ENCODE data around the gene MCRIP2. TPM values are rescaled to one million over a fixed set of nuclear protein-coding genes. Genes with fewer than 3 reads are reported as not detected.

Gene MCRIP2
- total and polyA plus RNA-seq, 3 donors from 2014 or later = 78.2 to 134 (median 83.1) TPM

- no peaks in the 10 kb centered on the region for H3K9me3 ChIP-seq
- no peak for TF ChIP-seq POLR2A (IDR thresholded peaks at IDR 0.05)
- no peak for TF ChIP-seq CTCF (IDR thresholded peaks at IDR 0.05)
- WGBS, 2 donors = 6 to 11% methylated on average over 3 to 61 of the region's 73 CpGs
- peak within 1 kb of the TSS in 1 of 2 donors; percentile 24 for H3K4me3 ChIP-seq
- no peak for DNase-seq
- H3K27me3 ChIP-seq = no peaks in the 10 kb centered on the region
- H3K27ac ChIP-seq = peak within 1 kb of the TSS in 1 of 2 donors; percentile 64
- intact Hi-C loops (cut with DNase I; ENCODE audit: low total_unique reads) = no loop called here
- peaks cover 26% of the 10 kb centered on the region for H3K4me1 ChIP-seq
- H3K36me3 ChIP-seq (ENCODE audit: low read depth, missing control alignments) = no peaks in the 10 kb centered on the region
Measured at GRCh38 chr16:674968-675883, 33.6 kb downstream of the MCRIP2 start, which contains the start of gene RHBDL1. Gene RHBDL1 (plus strand): TSS chr16:675671. CDS start chr16:675791, 120 bp downstream.

GRCh38 chr16:675884-676564 lies 34.4 kb downstream of the MCRIP2 start:
- Histone ChIP-seq H3K27me3 (no peaks in the 10 kb centered on the region), H3K9me3 (no peaks in the 10 kb centered on the region), H3K4me1 (peaks cover 29% of the 10 kb centered on the region), H3K36me3 (ENCODE audit: low read depth, missing control alignments) (no peaks in the 10 kb centered on the region), H3K27ac (peak overlapping the region in 1 of 2 donors; percentile 64), H3K4me3 (peak overlapping the region in 1 of 2 donors; percentile 24)
- no peak for DNase-seq
- 34 to 43% methylated on average over 7 to 25 of the region's 25 CpGs for WGBS, 2 donors
- intact Hi-C loops (cut with DNase I; ENCODE audit: low total_unique reads) = no loop called here
- TF ChIP-seq CTCF (IDR thresholded peaks at IDR 0.05) = no peak
- no peak for TF ChIP-seq POLR2A (IDR thresholded peaks at IDR 0.05)

GRCh38 chr16:676565-676902 lies 34.9 kb downstream of the MCRIP2 start:
- H3K4me3 ChIP-seq = no peak overlapping the region
- H3K4me1 ChIP-seq = peaks cover 34% of the 10 kb centered on the region
- 87 to 94% methylated on average over 10 to 21 of the region's 21 CpGs for whole genome bisulfite sequencing, 2 donors
- TF ChIP-seq CTCF (IDR thresholded peaks at IDR 0.05) (no peak), POLR2A (IDR thresholded peaks at IDR 0.05) (no peak)
- H3K9me3 ChIP-seq = no peaks in the 10 kb centered on the region
- no peak for DNase-seq
- no peaks in the 10 kb centered on the region for H3K36me3 ChIP-seq (ENCODE audit: low read depth, missing control alignments)
- no peaks in the 10 kb centered on the region for H3K27me3 ChIP-seq
- H3K27ac ChIP-seq = no peak overlapping the region
- intact Hi-C loops (cut with DNase I; ENCODE audit: low total_unique reads) = no loop called here

GRCh38 chr16:676913-677312 lies 35.3 kb downstream of the MCRIP2 start:
- 87 to 90% methylated on average over 14 to 23 of the region's 23 CpGs for WGBS, 2 donors
- no peak for DNase-seq
- intact Hi-C loops (cut with DNase I; ENCODE audit: low total_unique reads) = no loop called here
- H3K9me3 ChIP-seq = no peaks in the 10 kb centered on the region
- H3K36me3 ChIP-seq (ENCODE audit: low read depth, missing control alignments) = no peaks in the 10 kb centered on the region
- TF ChIP-seq CTCF (IDR thresholded peaks at IDR 0.05) (no peak), POLR2A (IDR thresholded peaks at IDR 0.05) (no peak)
- H3K4me3 ChIP-seq = no peak overlapping the region
- peaks cover 38% of the 10 kb centered on the region for H3K4me1 ChIP-seq
- H3K27ac ChIP-seq = no peak overlapping the region
- H3K27me3 ChIP-seq = no peaks in the 10 kb centered on the region

Measured in testis (tissue), 3 donors.